ENCODE data around the gene ACTL7A.
"Not testable (repeated sequence)": the region's sequence is repeated elsewhere in the genome, so short reads cannot be mapped to it uniquely, and the experiment has no call there.

ACTL7A gene

GRCh38 chr9:108861997-108862396, at the start of gene ACTL7A:
ACTL7A (plus strand) TSS chr9:108862266; CDS start chr9:108862323, 57 bp downstream.
- no peak for DNase-seq (ENCODE audit: low read depth)

GRCh38 chr9:108812396-108813025, 49.6 kb upstream of the ACTL7A start:
- no peak for DNase-seq (ENCODE audit: low read depth)

GRCh38 chr9:108813951-108814601, 48.0 kb upstream of the ACTL7A start:
- DNase-seq (ENCODE audit: low read depth): no peak

- no peak for DNase-seq (ENCODE audit: low read depth)
These were observed 46.9 kb upstream of the ACTL7A start for GRCh38 chr9:108815156-108815555.

GRCh38 chr9:108816037-108816436, 46.0 kb upstream of the ACTL7A start:
- no peak for DNase-seq (ENCODE audit: low read depth)

- DNase-seq (ENCODE audit: low read depth): no peak
These were observed 38.2 kb upstream of the ACTL7A start for GRCh38 chr9:108823829-108824228.

GRCh38 chr9:108830272-108830671, 31.8 kb upstream of the ACTL7A start:
- no peak for DNase-seq (ENCODE audit: low read depth)

GRCh38 chr9:108831496-108832178, 30.4 kb upstream of the ACTL7A start:
- DNase-seq (ENCODE audit: low read depth): no peak

GRCh38 chr9:108832179-108832500, 29.9 kb upstream of the ACTL7A start:
- no peak for DNase-seq (ENCODE audit: low read depth)

GRCh38 chr9:108834959-108835665, 27.0 kb upstream of the ACTL7A start:
- DNase-seq (ENCODE audit: low read depth): no peak

GRCh38 chr9:108835831-108836230, 26.2 kb upstream of the ACTL7A start:
- DNase-seq (ENCODE audit: low read depth): no peak

- no peak for DNase-seq (ENCODE audit: low read depth)
These were observed 25.7 kb upstream of the ACTL7A start for GRCh38 chr9:108836319-108836718.

- DNase-seq (ENCODE audit: low read depth): no peak
These were observed 25.3 kb upstream of the ACTL7A start for GRCh38 chr9:108836781-108837180.

- DNase-seq (ENCODE audit: low read depth): no peak
These were observed 24.5 kb upstream of the ACTL7A start for GRCh38 chr9:108837530-108837929.

GRCh38 chr9:108838017-108838416, 24.0 kb upstream of the ACTL7A start:
- DNase-seq (ENCODE audit: low read depth): no peak

- not testable (repeated sequence) for DNase-seq (ENCODE audit: low read depth)
These were observed 22.5 kb upstream of the ACTL7A start for GRCh38 chr9:108839561-108839960.

- DNase-seq (ENCODE audit: low read depth): no peak
These were observed 19.3 kb upstream of the ACTL7A start for GRCh38 chr9:108842610-108843295.

GRCh38 chr9:108844391-108844790, 17.7 kb upstream of the ACTL7A start:
- no peak for DNase-seq (ENCODE audit: low read depth)

GRCh38 chr9:108844856-108845255, 17.2 kb upstream of the ACTL7A start:
- no peak for DNase-seq (ENCODE audit: low read depth)

GRCh38 chr9:108845507-108845906, 16.6 kb upstream of the ACTL7A start:
- no peak for DNase-seq (ENCODE audit: low read depth)

GRCh38 chr9:108845947-108846346, 16.1 kb upstream of the ACTL7A start:
- no peak for DNase-seq (ENCODE audit: low read depth)

- not testable (repeated sequence) for DNase-seq (ENCODE audit: low read depth)
These were observed 13.8 kb upstream of the ACTL7A start for GRCh38 chr9:108848296-108848695.
